GM20000 (cell line): Measurements from ENCODE around the gene DIAPH1.
A peak's percentile ranks its signal among the peaks of the same experiment; 100 is the strongest.

ENCODE experiments used
- DNase-seq: peaks from one replicate; pipeline ENCODE4 v3.0.0; 2012; ENCODE audit warnings: low spot score
- TF ChIP-seq, protein P1 (sequence below): IDR thresholded peaks from 2 replicates; pipeline ENCODE4 v1.5.1; 2012; ENCODE audit warnings: mild to moderate bottlenecking, control low read depth; ENCODE audit errors: extremely low read depth, missing control alignments

The DIAPH1 gene

DNA sequence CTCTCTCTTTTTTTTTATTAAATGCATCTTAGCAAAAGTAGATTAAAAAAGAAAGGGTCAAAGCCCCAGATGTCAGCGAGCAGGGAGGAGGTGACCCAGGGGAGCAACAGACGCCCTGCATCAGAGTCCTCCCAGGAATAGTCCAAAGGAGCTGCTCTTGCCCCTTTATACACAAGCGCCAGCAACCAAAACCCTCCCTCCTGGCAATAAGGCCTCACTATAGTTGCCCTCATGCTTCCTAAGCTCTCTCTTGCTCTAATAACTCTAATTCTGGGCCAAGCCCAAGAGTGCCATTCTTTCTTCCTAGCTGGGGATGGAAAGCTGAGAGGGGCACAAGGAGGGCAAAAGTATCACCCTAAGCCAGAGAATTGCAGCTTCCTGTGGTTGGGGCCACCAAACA, 103.7 kb downstream of the DIAPH1 start:
- TF ChIP-seq, protein P1, sequence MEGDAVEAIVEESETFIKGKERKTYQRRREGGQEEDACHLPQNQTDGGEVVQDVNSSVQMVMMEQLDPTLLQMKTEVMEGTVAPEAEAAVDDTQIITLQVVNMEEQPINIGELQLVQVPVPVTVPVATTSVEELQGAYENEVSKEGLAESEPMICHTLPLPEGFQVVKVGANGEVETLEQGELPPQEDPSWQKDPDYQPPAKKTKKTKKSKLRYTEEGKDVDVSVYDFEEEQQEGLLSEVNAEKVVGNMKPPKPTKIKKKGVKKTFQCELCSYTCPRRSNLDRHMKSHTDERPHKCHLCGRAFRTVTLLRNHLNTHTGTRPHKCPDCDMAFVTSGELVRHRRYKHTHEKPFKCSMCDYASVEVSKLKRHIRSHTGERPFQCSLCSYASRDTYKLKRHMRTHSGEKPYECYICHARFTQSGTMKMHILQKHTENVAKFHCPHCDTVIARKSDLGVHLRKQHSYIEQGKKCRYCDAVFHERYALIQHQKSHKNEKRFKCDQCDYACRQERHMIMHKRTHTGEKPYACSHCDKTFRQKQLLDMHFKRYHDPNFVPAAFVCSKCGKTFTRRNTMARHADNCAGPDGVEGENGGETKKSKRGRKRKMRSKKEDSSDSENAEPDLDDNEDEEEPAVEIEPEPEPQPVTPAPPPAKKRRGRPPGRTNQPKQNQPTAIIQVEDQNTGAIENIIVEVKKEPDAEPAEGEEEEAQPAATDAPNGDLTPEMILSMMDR: no peak
- DNase-seq: no peak

DNA sequence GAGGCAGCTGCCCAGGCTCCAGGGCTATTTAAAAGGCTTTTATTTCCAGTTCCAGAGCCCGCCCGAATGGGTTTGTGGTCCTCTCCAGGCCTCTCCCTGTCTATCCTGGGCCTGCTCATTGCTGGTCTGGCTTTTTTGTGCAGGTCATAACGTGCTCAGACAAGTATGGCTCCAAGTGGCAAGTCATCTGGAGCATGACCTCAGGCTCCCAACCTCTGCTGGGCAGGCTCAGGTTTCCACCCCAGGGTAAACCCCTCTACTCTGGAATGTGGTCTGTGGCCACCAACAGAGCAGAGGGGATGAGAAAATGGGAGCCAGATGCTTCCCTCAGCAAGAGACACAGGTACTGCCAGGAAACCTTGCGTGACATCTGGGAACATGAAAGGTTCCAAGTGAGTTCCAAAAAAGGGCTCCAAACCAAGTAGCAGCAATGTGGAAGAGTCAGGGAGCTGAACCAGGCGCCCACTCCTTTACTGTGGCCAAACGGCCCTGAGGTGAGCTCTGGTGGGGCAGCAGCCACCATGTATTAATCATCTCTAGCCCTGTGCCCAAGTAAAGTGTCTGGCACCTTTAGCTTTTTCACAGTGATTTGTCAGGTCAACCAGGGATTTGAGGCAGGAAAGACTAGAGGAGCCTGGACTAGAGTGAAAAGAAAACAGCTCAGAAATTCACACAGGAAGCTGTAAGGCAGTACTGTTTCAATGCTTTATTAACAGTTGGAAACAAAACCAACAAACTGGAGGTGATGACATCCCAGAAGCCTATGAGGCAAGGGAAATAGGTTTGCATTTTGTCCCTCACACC, 104.3 kb downstream of the DIAPH1 start:
- TF ChIP-seq, protein P1: no peak
- no peak for DNase-seq

DNA sequence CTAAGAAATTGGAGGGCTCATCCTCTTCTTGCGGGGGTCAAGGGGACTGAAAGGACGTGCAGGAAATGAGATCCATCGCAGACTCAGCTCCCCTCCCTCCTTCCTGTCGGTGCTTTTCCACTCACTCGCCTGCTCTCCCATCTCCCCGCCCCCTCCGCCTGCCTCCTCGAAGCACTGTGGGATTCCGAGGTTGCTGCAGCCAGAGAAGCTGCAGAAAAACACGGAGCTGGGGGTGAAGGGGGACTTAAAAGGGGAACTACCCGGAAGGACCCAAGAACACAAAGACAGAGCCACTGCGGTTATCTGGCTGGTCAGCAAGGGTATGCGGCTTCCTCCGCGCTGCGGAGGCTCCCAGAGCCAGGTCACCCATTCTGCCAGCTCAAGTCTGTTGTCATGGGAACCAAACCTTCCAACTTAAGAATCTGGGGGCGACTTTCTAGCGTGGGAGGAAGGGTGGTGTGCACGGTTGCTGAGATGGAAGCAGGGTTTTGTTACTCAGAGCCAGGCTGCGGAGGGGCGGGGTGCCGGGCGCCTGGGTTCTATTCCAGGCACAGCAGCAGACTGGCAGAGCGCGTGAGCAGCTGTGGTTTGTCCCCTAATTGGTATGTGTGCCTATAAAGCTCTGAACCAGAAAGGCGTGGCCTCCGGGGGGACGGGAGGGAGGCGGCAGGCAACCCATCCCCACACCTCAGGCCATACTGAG, 105.0 kb downstream of the DIAPH1 start:
- TF ChIP-seq, protein P1: no peak
- no peak for DNase-seq

DNA sequence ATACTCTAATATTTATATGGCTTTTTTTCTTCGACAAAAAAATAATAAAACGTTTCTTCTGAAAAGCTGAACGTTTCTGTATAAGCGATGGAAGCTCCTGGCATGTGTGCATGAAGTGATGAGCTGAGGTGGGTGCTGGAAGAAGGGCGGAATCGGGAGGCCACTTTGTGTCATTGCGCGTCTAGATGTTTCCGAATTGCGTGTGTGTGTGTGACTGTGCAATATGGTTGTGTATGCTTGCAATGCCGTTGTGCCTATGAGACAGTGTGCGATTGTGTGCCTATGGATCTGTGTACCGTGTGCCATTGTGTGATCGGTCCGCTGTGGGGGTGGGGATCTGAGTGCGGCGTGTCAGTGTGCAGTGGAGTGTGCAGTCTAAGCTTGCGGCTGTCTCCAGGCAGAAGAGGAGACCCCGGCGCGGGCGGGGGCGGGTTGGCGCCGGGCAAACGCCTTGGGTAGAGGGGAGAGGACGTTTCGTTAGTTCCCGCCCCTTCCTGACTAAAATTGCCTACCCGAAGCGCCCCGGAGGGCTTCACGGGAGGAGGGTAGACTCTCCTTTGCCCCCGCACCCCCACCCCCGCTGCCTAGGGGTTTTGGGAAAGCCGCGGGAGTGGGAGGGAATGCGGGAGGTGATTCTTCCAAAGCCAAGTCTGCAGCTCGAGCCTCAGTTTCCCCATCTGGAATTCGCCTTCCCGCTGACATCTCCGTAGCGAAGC, 105.7 kb downstream of the DIAPH1 start:
- no peak for DNase-seq
- TF ChIP-seq, protein P1: no peak

DNA sequence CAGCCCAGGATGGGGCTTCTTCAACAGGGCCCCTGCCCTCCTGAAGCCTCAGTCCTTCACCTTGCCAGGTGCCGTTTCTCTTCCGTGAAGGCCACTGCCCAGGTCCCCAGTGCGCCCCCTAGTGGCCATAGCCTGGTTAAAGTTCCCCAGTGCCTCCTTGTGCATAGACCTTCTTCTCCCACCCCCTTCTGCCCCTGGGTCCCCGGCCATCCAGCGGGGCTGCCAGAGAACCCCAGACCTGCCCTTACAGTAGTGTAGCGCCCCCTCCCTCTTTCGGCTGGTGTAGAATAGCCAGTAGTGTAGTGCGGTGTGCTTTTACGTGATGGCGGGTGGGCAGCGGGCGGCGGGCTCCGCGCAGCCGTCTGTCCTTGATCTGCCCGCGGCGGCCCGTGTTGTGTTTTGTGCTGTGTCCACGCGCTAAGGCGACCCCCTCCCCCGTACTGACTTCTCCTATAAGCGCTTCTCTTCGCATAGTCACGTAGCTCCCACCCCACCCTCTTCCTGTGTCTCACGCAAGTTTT, 106.3 kb downstream of the DIAPH1 start:
- peak; percentile 78 for DNase-seq
- TF ChIP-seq, protein P1: peak; percentile 54

DNA sequence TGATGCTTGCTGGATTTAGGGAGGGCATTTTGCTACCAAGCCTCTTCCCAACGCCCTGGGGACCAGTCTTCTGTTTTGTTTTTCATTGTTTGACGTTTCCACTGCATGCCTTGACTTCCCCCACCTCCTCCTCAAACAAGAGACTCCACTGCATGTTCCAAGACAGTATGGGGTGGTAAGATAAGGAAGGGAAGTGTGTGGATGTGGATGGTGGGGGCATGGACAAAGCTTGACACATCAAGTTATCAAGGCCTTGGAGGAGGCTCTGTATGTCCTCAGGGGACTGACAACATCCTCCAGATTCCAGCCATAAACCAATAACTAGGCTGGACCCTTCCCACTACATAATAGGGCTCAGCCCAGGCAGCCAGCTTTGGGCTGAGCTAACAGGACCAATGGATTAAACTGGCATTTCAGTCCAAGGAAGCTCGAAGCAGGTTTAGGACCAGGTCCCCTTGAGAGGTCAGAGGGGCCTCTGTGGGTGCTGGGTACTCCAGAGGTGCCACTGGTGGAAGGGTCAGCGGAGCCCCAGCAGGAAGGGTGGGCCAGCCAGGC, 107.0 kb downstream of the DIAPH1 start:
- no peak for DNase-seq
- TF ChIP-seq, protein P1: no peak
